HL-60 (cell line): ENCODE results near the gene COA7.

Experiments used
- DNase-seq, 2 experiments: peaks; one replicate each; pipeline ENCODE4 v3.0.0-alpha.2; 2010 to 2020; ENCODE audit warnings: low read depth in 1 of 2, low spot score in 1 of 2
- H3K27ac ChIP-seq: fragments of 250-450 bp; sonication (Bioruptor Pico); replicated peaks from 2 replicates; pipeline ENCODE4 v1.5.1; 2020; ENCODE audit warnings: mild to moderate bottlenecking, moderate library complexity
- H3K27me3 ChIP-seq: fragments of 250-450 bp; sonication (Bioruptor Pico); 2 replicates; pipeline ENCODE4 v1.5.1; 2021; ENCODE audit warnings: mild to moderate bottlenecking, moderate library complexity; ENCODE audit not compliant: insufficient read depth, poor library complexity, severe bottlenecking
- H3K4me3 ChIP-seq: replicated peaks from 2 replicates; pipeline ENCODE4 v1.5.1; 2011; ENCODE audit warnings: mild to moderate bottlenecking, control low read depth, low read length; ENCODE audit not compliant: insufficient read depth
- CTCF ChIP-seq: IDR thresholded peaks from one replicate; pipeline ENCODE4 v1.5.1; 2011; ENCODE audit warnings: low read length, control low read depth, inconsistent platforms; ENCODE audit not compliant: insufficient read depth
- GABPA ChIP-seq: IDR thresholded peaks from 2 replicates; pipeline ENCODE4 v1.6.1; 2012; ENCODE audit warnings: low read depth
- POLR2AphosphoS5 ChIP-seq: IDR thresholded peaks from 2 replicates; pipeline ENCODE4 v1.6.1; 2012; ENCODE audit warnings: low read depth
- REST ChIP-seq: IDR thresholded peaks from 2 replicates; pipeline ENCODE4 v1.6.1; 2012; ENCODE audit warnings: low read depth; ENCODE audit not compliant: insufficient replicate concordance
- SPI1 ChIP-seq: IDR thresholded peaks from 2 replicates; pipeline ENCODE4 v1.6.1; 2012; ENCODE audit warnings: low read depth, mild to moderate bottlenecking, borderline replicate concordance

The COA7 gene

GRCh38 chr1:52653207-52653849, 44.8 kb downstream of the COA7 start:
- no peak overlapping the region for H3K27ac ChIP-seq
- no peak for TF ChIP-seq CTCF
- no peak for TF ChIP-seq GABPA
- TF ChIP-seq POLR2AphosphoS5 = no peak
- no peak for TF ChIP-seq SPI1
- no peak for TF ChIP-seq REST
- DNase-seq = no peak
- H3K4me3 ChIP-seq = no peak overlapping the region
- no peaks in the 10 kb centered on the region for H3K27me3 ChIP-seq

GRCh38 chr1:52651904-52652303, 46.2 kb downstream of the COA7 start:
- no peak for TF ChIP-seq CTCF
- TF ChIP-seq POLR2AphosphoS5 = no peak
- no peak for TF ChIP-seq REST
- no peak for TF ChIP-seq GABPA
- TF ChIP-seq SPI1 = no peak
- no peak for DNase-seq
- Histone ChIP-seq H3K27ac (no peak overlapping the region), H3K4me3 (no peak overlapping the region), H3K27me3 (no peaks in the 10 kb centered on the region)

GRCh38 chr1:52645261-52645660, 52.9 kb downstream of the COA7 start:
- no peak overlapping the region for H3K4me3 ChIP-seq
- no peaks in the 10 kb centered on the region for H3K27me3 ChIP-seq
- no peak overlapping the region for H3K27ac ChIP-seq
- DNase-seq = no peak
- no peak for TF ChIP-seq GABPA

- DNase-seq = peak in 1 of 2 experiments; percentile 60
- Histone ChIP-seq H3K27ac (peak overlapping the region; percentile 30), H3K4me3 (no peak overlapping the region), H3K27me3 (no peaks in the 10 kb centered on the region)
- TF ChIP-seq SPI1 (no peak), POLR2AphosphoS5 (peak; percentile 24; the same call in 1 of the 2 replicates)
Observed at GRCh38 chr1:52641307-52641706, 56.8 kb downstream of the COA7 start.

GRCh38 chr1:52640697-52641096, 57.5 kb downstream of the COA7 start:
- Histone ChIP-seq H3K27ac (peak overlapping the region; percentile 30), H3K4me3 (no peak overlapping the region), H3K27me3 (no peaks in the 10 kb centered on the region)
- TF ChIP-seq POLR2AphosphoS5 (no peak), GABPA (no peak), CTCF (no peak), REST (no peak), SPI1 (no peak)
- no peak for DNase-seq
